Mesendoderm (in vitro differentiated cells): ENCODE measurements around the gene PKDREJ.
A peak's percentile ranks its signal among the peaks of the same experiment; 100 is the strongest.
"Not testable (repeated sequence)": the region's sequence is repeated elsewhere in the genome, so short reads cannot be mapped to it uniquely, and the experiment has no call there.

Experiments used
- DNase-seq: peaks from one replicate; pipeline ENCODE4 v3.0.0; 2013
- H2AK5ac ChIP-seq: 2 replicates; pipeline ENCODE4 v1.6.1; 2013; ENCODE audit warnings: low read length, inconsistent platforms
- H2BK120ac ChIP-seq: 2 replicates; pipeline ENCODE4 v1.6.1; 2013; ENCODE audit warnings: low read depth, mild to moderate bottlenecking, low read length, moderate library complexity, mixed read lengths
- H2BK15ac ChIP-seq: replicated peaks from 2 replicates; pipeline ENCODE4 v1.6.1; 2013; ENCODE audit warnings: low read depth, mild to moderate bottlenecking, moderate library complexity
- H2BK5ac ChIP-seq: 2 replicates; pipeline ENCODE4 v1.6.1; 2013; ENCODE audit warnings: low read length, inconsistent platforms
- H3K18ac ChIP-seq: 2 replicates; pipeline ENCODE4 v1.6.1; 2013; ENCODE audit warnings: mild to moderate bottlenecking, low read length, mixed read lengths
- H3K23ac ChIP-seq: one replicate; pipeline ENCODE4 v1.6.1; 2013; ENCODE audit warnings: low read length
- H3K27ac ChIP-seq: 2 replicates; pipeline ENCODE4 v1.5.1; 2013; ENCODE audit warnings: low read depth, mild to moderate bottlenecking, inconsistent platforms, low read length, moderate library complexity
- H3K27me3 ChIP-seq: 2 replicates; pipeline ENCODE4 v1.6.1; 2013; ENCODE audit warnings: low read length, control low read depth, mild to moderate bottlenecking, inconsistent platforms; ENCODE audit not compliant: insufficient read depth, poor library complexity
- H3K36me3 ChIP-seq: 2 replicates; pipeline ENCODE4 v1.6.1; 2013; ENCODE audit warnings: low read length, inconsistent platforms; ENCODE audit not compliant: control insufficient read depth, insufficient read depth
- H3K4ac ChIP-seq: one replicate; pipeline ENCODE4 v1.6.1; 2013; ENCODE audit warnings: low read depth, mild to moderate bottlenecking, low read length, moderate library complexity
- H3K4me1 ChIP-seq: 2 replicates; pipeline ENCODE4 v1.6.1; 2013; ENCODE audit warnings: low read depth, low read length, inconsistent platforms; ENCODE audit not compliant: control insufficient read depth
- H3K4me2 ChIP-seq: 2 replicates; pipeline ENCODE4 v1.6.1; 2013; ENCODE audit warnings: low read length
- H3K4me3 ChIP-seq: 2 replicates; pipeline ENCODE4 v1.5.1; 2013; ENCODE audit warnings: mild to moderate bottlenecking, low read length
- H3K56ac ChIP-seq: one replicate; pipeline ENCODE4 v1.6.1; 2013; ENCODE audit warnings: low read length
- H3K79me1 ChIP-seq: 2 replicates; pipeline ENCODE4 v1.6.1; 2013; ENCODE audit warnings: low read length, inconsistent platforms
- H3K79me2 ChIP-seq: 2 replicates; pipeline ENCODE4 v1.6.1; 2013; ENCODE audit warnings: mild to moderate bottlenecking, low read length; ENCODE audit not compliant: control insufficient read depth, insufficient read depth
- H3K9ac ChIP-seq: 2 replicates; pipeline ENCODE4 v1.6.1; 2013; ENCODE audit warnings: low read length, inconsistent platforms
- H4K5ac ChIP-seq: one replicate; pipeline ENCODE4 v1.6.1; 2013; ENCODE audit warnings: low read length
- H4K8ac ChIP-seq: one replicate; pipeline ENCODE4 v1.6.1; 2013; ENCODE audit warnings: low read depth, mild to moderate bottlenecking, control low read depth, low read length, moderate library complexity
- WGBS: extraction: QIAGEN DNeasy Blood & Tissue Kit; methylation state at CpG from one replicate; pipeline ENCODE4 v1.1.7; 2013; ENCODE audit warnings: low lambda C conversion rate, missing lambda C conversion rate; ENCODE audit not compliant: insufficient coverage; ENCODE audit errors: extremely low coverage; 5-methylcytosine and 5-hydroxymethylcytosine counted together

Gene PKDREJ

DNA sequence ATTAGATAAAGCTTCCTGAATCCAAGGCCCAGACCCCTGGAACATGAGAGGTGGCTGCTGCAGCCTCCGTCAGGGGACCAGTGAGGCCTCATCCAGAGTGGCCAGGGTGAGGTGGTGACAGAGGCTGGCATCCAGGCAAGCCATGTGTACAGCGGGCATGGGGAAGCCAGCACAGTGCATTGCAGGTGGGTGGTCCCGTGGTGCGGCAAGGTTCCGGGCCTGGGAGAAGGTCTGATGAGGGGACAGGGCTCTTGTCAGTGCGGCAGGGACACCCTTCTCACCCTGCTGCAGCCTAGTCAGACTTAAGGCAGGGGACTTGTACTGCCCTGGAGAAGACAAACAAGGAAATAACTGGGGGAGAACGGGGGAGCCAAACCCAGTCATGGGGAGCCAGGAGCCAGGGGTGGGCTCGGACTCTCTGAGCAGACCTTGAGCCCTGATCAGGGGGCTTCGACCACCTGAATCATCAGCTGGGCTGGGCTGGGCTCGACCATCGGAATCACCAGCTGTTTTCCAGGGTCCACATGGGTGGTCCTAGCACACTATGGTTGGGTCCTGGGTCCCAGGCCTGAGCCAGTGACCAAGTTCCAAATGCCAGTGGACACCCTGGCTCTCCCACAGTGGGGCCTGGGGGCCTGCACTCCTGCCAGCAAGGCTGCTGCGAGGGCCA lies 9.8 kb upstream of the PKDREJ start:
- Histone ChIP-seq H3K27ac (no peak overlapping the region), H3K18ac (no peak overlapping the region), H3K4me2 (no peak overlapping the region), H3K4me3 (no peak overlapping the region), H3K4me1 (no peaks in the 10 kb centered on the region), H2AK5ac (no peak overlapping the region), H3K23ac (no peak overlapping the region), H2BK5ac (no peak overlapping the region), H3K79me2 (no peaks in the 10 kb centered on the region), H3K79me1 (no peaks in the 10 kb centered on the region), H2BK15ac (no peak overlapping the region), H2BK120ac (no peak overlapping the region), H3K36me3 (peaks cover 2% of the 10 kb centered on the region), H3K4ac (no peak overlapping the region), H3K56ac (no peak overlapping the region), H3K27me3 (no peaks in the 10 kb centered on the region), H3K9ac (no peak overlapping the region), H4K8ac (no peak overlapping the region), H4K5ac (no peak overlapping the region)
- WGBS, result no CpG with 5 or more reads among the region's 12 CpGs
- DNase-seq, result no peak

DNA sequence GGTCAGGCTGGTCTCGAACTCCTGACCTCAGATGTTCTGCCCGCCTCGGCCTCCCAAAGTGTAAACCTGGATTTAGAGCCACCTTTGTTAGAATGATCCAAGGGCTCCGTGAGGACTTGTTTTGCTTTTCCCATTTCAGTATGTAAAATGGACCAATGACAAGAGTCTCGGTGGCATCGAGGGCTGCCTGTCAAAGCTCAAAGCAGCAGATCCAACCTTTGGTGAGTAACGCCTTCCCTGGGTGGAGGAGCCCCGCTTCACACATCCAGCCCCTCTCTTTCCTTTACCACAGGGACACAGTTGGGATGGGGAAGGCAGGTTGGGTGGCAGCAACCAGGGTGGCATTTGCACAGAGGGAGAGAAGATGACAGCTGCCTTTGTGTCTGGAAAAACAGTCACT lies 9.1 kb upstream of the PKDREJ start:
- H2BK120ac ChIP-seq, result no peak overlapping the region
- no peak overlapping the region for H3K56ac ChIP-seq
- DNase-seq, result no peak
- no peak overlapping the region for H3K18ac ChIP-seq
- H3K36me3 ChIP-seq, result no peaks in the 10 kb centered on the region
- no peak overlapping the region for H3K9ac ChIP-seq
- no peak overlapping the region for H2BK15ac ChIP-seq
- no peak overlapping the region for H3K23ac ChIP-seq
- WGBS, result no CpG with 5 or more reads among the region's 8 CpGs
- no peak overlapping the region for H3K4me3 ChIP-seq
- H3K27me3 ChIP-seq, result no peaks in the 10 kb centered on the region
- no peak overlapping the region for H4K8ac ChIP-seq
- no peaks in the 10 kb centered on the region for H3K4me1 ChIP-seq
- no peaks in the 10 kb centered on the region for H3K79me2 ChIP-seq
- H4K5ac ChIP-seq, result no peak overlapping the region
- H2AK5ac ChIP-seq, result no peak overlapping the region
- no peak overlapping the region for H2BK5ac ChIP-seq
- no peaks in the 10 kb centered on the region for H3K79me1 ChIP-seq
- no peak overlapping the region for H3K4ac ChIP-seq
- no peak overlapping the region for H3K4me2 ChIP-seq
- no peak overlapping the region for H3K27ac ChIP-seq

DNA sequence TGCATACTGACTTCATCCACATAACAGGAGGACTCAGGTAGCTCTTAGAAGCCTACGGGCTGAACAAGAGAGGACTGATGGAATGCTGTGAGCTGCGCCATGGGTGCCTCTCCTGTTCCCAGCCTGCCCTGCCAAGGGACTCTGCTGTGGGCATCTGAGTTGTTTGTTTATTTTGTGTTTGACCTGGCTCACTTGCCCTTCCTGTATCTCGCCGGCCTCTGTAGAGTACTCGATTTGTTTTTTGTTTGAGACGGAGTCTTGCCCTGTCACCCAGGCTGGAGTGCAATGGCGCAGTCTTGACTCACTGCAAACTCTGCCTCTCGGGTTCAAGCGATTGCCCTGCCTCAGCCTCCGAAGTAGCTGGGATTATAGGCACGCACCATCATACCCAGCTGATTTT lies 6.4 kb upstream of the PKDREJ start:
- WGBS, result no CpG with 5 or more reads among the region's 11 CpGs
- Histone ChIP-seq H3K56ac (no peak overlapping the region), H2BK120ac (no peak overlapping the region), H3K4ac (no peak overlapping the region), H4K8ac (no peak overlapping the region), H3K4me1 (no peaks in the 10 kb centered on the region), H3K79me2 (no peaks in the 10 kb centered on the region), H3K18ac (no peak overlapping the region), H3K27me3 (no peaks in the 10 kb centered on the region), H4K5ac (no peak overlapping the region), H3K4me2 (no peak overlapping the region), H2BK15ac (no peak overlapping the region), H3K9ac (no peak overlapping the region), H3K79me1 (no peaks in the 10 kb centered on the region), H2AK5ac (no peak overlapping the region), H3K23ac (no peak overlapping the region), H3K4me3 (no peak overlapping the region), H2BK5ac (no peak overlapping the region), H3K36me3 (no peaks in the 10 kb centered on the region), H3K27ac (no peak overlapping the region)
- DNase-seq, result no peak

DNA sequence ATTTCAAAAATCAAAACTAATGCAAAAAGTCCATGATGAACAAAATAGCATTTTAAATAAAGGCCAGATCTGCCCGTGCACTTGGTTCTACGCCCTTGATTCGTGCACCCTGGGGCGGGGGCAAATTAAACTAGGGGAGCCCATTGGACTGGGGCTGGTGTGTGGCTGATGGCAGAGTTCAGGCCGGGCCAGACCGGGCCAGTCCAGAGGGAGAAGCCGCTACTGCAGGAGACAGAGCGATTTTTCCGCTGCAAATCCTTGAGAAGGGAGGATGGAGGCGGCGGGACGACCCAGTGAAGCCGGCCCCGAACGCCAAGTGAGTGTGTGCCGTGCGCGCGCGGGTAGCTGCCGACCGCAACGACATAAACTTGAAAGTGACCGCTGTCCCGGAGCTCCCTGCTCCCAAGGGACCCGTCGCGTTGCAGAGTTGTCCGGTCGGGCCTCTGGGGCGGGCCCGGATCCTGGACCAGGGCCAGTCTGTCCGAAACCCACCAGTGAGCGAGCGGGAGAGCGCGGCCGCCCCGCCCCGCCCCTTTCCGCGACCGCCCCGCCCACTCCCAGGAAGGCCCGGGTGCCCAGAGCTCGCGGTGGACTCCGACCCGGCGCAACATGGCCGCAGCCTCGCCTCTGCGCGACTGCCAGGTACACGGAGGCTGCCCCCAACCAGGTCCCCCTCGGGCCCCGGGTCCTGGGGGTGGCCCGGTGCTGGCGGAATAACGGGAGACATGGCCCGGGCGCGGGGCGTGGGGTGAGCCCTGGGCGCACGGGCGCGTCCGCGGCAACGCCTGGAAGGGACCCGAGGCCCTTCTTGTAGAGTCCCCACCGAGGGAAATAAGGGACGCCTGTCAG lies 4.5 kb upstream of the PKDREJ start, which contains the start of gene TTC38:
Gene TTC38 (plus strand): TSS at position 578 of the 849 bp plus-strand sequence. CDS start 32 bp downstream, at position 610.
- H3K18ac ChIP-seq, result peak within 1 kb of the TSS; percentile 51
- no peaks in the 10 kb centered on the region for H3K79me2 ChIP-seq
- WGBS, result no CpG with 5 or more reads among the region's 74 CpGs
- H3K23ac ChIP-seq, result peak within 1 kb of the TSS; percentile 72
- no peak within 1 kb of the TSS for H3K27ac ChIP-seq
- no peak within 1 kb of the TSS for H4K8ac ChIP-seq
- H3K36me3 ChIP-seq, result no peaks in the 10 kb centered on the region
- H3K27me3 ChIP-seq, result no peaks in the 10 kb centered on the region
- peak; percentile 77 for DNase-seq
- no peaks in the 10 kb centered on the region for H3K4me1 ChIP-seq
- no peaks in the 10 kb centered on the region for H3K79me1 ChIP-seq
- no peak within 1 kb of the TSS for H2AK5ac ChIP-seq
- peak within 1 kb of the TSS; percentile 83 for H3K4ac ChIP-seq
- peak within 1 kb of the TSS; percentile 85 for H3K9ac ChIP-seq
- H3K56ac ChIP-seq, result peak within 1 kb of the TSS; percentile 89
- peak within 1 kb of the TSS; percentile 64 for H3K4me2 ChIP-seq
- no peak within 1 kb of the TSS for H2BK120ac ChIP-seq
- H4K5ac ChIP-seq, result no peak within 1 kb of the TSS
- H2BK5ac ChIP-seq, result no peak within 1 kb of the TSS
- peak within 1 kb of the TSS; percentile 72 for H3K4me3 ChIP-seq
- no peak within 1 kb of the TSS for H2BK15ac ChIP-seq

DNA sequence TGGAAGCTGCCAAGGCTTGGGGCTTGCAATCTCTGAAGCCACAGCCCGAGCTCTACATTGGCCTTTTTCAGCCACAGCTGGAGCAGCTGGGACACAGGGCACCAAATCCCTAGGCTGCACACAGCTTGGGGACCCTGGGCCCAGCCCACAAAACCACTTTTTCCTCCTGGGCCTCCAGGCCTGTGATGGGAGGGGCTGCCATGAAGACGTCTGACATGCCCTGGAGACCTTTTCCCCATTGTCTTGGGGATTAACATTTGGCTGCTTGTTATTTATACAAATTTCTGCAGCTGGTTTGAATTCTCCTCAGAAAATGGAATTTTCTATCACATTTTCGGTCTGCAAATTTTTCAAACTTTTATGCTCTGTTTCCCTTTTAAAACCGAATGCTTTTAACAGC lies 2.5 kb upstream of the PKDREJ start:
- not testable (repeated sequence) for H3K79me1 ChIP-seq, DNase-seq, H2BK120ac ChIP-seq, H3K9ac ChIP-seq, H3K4ac ChIP-seq, H3K4me1 ChIP-seq, H3K4me2 ChIP-seq, H3K27me3 ChIP-seq, H2BK15ac ChIP-seq, H3K18ac ChIP-seq, H3K4me3 ChIP-seq, H4K5ac ChIP-seq, H3K23ac ChIP-seq, H3K79me2 ChIP-seq, H2BK5ac ChIP-seq, H3K56ac ChIP-seq, H4K8ac ChIP-seq, H3K27ac ChIP-seq, H2AK5ac ChIP-seq, H3K36me3 ChIP-seq
- no CpG with 5 or more reads among the region's 4 CpGs for WGBS
